Upper lobe of left lung (tissue), 4 donors: Measurements from ENCODE around the gene S100A10.

Source experiments
- POLR2A ChIP-seq, 4 donors: fragments of 450-650 bp; IDR thresholded peaks; one replicate each; pipeline ENCODE4 v1.5.1; 2016 to 2017; ENCODE audit warnings: antibody characterized with exemption in 4 of 4, mild to moderate bottlenecking in 2 of 4
- POLR2AphosphoS5 ChIP-seq, 2 donors: sonication (generic); formaldehyde crosslinking; IDR thresholded peaks; one replicate each; pipeline ENCODE4 v1.5.1; 2017; ENCODE audit warnings: antibody characterized with exemption in 2 of 2
- TF ChIP-seq, protein P1 (sequence below), 6 experiments: fragments of 450-650 bp in 4 of 6; fragments of 200-600 bp in 2 of 6; sonication (generic) in 2 of 6; IDR thresholded peaks; one replicate each; pipeline ENCODE4 v1.5.1; 2016 to 2019; ENCODE audit warnings: antibody characterized with exemption in 6 of 6

DNA sequence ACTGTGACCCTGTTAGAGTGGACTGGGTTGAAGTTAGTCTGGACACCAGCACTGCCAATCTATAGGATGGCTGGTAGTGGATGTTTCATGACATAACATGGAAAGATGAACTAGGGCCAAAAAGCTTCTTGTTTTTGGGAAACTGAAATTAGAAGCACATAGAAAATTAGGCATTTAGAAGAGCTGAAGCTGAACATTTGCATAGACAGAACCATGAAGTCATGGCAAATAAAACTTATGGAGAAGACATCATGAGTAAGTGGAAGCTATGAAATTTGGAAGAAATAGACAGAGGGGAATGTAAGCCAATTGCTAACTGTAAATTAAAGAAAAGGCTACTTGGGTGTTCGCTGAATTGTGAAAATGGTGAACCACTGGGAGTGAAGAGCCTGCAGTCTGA, 45.8 kb upstream of the S100A10 start:
- TF ChIP-seq, protein P1, sequence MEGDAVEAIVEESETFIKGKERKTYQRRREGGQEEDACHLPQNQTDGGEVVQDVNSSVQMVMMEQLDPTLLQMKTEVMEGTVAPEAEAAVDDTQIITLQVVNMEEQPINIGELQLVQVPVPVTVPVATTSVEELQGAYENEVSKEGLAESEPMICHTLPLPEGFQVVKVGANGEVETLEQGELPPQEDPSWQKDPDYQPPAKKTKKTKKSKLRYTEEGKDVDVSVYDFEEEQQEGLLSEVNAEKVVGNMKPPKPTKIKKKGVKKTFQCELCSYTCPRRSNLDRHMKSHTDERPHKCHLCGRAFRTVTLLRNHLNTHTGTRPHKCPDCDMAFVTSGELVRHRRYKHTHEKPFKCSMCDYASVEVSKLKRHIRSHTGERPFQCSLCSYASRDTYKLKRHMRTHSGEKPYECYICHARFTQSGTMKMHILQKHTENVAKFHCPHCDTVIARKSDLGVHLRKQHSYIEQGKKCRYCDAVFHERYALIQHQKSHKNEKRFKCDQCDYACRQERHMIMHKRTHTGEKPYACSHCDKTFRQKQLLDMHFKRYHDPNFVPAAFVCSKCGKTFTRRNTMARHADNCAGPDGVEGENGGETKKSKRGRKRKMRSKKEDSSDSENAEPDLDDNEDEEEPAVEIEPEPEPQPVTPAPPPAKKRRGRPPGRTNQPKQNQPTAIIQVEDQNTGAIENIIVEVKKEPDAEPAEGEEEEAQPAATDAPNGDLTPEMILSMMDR (IDR thresholded peaks at IDR 0.05) = no peak
- TF ChIP-seq POLR2AphosphoS5 (IDR thresholded peaks at IDR 0.05) (no peak), POLR2A (IDR thresholded peaks at IDR 0.05) (no peak)
